ENCODE data around the gene TRIM5. TPM values are rescaled to one million over a fixed set of nuclear protein-coding genes. Genes with fewer than 3 reads are reported as not detected.

Gene TRIM5
- total and polyA plus RNA-seq, 9 of the 15 experiments (the other 6 are each of a cell fraction or from before 2014, with no cell fraction given), result 7.7 to 20.8 (median 15.0) TPM

GRCh38 chr11:5689551-5689983 is 4.7 kb upstream of the TRIM5 start, which contains the start of gene TRIM22:
TSS of gene TRIM22 (plus strand) at chr11:5689790. CDS start at chr11:5696233, 6,443 bp downstream.
- DNase-seq (ENCODE audit: extremely low read depth in 1 of 4, low spot score in 3 of 4), result no peak
- Histone ChIP-seq H3K9me3 (replicated peaks; ENCODE audit: control insufficient read depth, insufficient read depth, low read depth, low read length) (no peaks in the 10 kb centered on the region), H2AFZ (ENCODE audit: low read depth, low read length) (peak within 1 kb of the TSS; percentile 64), H3K36me3 (ENCODE audit: control insufficient read depth, insufficient read depth, low read length) (no peaks in the 10 kb centered on the region), H3K27me3 (ENCODE audit: control insufficient read depth in 2 of 2, insufficient read depth in 2 of 2, low read length in 2 of 2) (no peaks in the 10 kb centered on the region), H3K4me3 (no peak within 1 kb of the TSS), H3K79me2 (ENCODE audit: control insufficient read depth, insufficient read depth, low read length) (no peaks in the 10 kb centered on the region), H3K27ac (ENCODE audit: extremely low read depth, low read depth, low read length) (no peak within 1 kb of the TSS), H3K9me1 (ENCODE audit: control insufficient read depth, insufficient read depth, low read length) (no peaks in the 10 kb centered on the region), H3K4me2 (ENCODE audit: insufficient read depth, low read length) (peak within 1 kb of the TSS; percentile 60), H3K4me1 (replicated peaks in 1 of 2; ENCODE audit: control insufficient read depth in 2 of 2, insufficient read depth in 2 of 2, low read length in 2 of 2) (peaks cover 0 to 26% of the 10 kb centered on the region in 2 experiments; a peak in 4 of 5 replicates), H3K9ac (ENCODE audit: insufficient read depth in 1 of 2, low read depth in 2 of 2, low read length in 2 of 2) (no peak within 1 kb of the TSS), H4K20me1 (replicated peaks; ENCODE audit: control insufficient read depth, insufficient read depth, low read length) (no peaks in the 10 kb centered on the region)
- TF ChIP-seq REST (IDR thresholded peaks at IDR 0.05; ENCODE audit: borderline replicate concordance) (peak; percentile 84), REST (CRISPR knock-in tag; IDR thresholded peaks at IDR 0.05; ENCODE audit: low read depth) (no peak), ZNF174 (CRISPR knock-in tag; IDR thresholded peaks at IDR 0.05) (no peak), TSC22D4 (tag; IDR thresholded peaks at IDR 0.05) (no peak), SOX6 (IDR thresholded peaks at IDR 0.05) (peak; percentile 57; the same call in 1 of the 2 replicates), ZNF695 (CRISPR knock-in tag; IDR thresholded peaks at IDR 0.05) (no peak), HDAC2 (IDR thresholded peaks at IDR 0.05) (no peak), CREB3L1 (IDR thresholded peaks at IDR 0.05; ENCODE audit: borderline replicate concordance, low read depth) (no peak)
- in situ Hi-C loops (cut with MboI) (no loop called here), intact Hi-C loops (cut with micrococcal nuclease) (loop anchor here (5.0 kb wide), 1 partner anchor 87 kb away; no protein-coding TSS in a partner anchor)
- no peak for FAIRE-seq
- BruUV-seq (replicated peaks), result no TSS peak
- ChIA-PET CTCF (ENCODE audit: low intra/inter-chr PET ratio) (no interaction called here), POLR2A (no interaction called here)
- 6% methylated on average over 2 of the region's 2 CpGs for WGBS (ENCODE audit: insufficient coverage, low coverage, missing lambda C conversion rate)
- peak; percentile 15; the same call in 2 of the 3 replicates for ATAC-seq

Data from K562 (cell line).